Measurements from ENCODE around the gene TCEANC2.

DNA sequence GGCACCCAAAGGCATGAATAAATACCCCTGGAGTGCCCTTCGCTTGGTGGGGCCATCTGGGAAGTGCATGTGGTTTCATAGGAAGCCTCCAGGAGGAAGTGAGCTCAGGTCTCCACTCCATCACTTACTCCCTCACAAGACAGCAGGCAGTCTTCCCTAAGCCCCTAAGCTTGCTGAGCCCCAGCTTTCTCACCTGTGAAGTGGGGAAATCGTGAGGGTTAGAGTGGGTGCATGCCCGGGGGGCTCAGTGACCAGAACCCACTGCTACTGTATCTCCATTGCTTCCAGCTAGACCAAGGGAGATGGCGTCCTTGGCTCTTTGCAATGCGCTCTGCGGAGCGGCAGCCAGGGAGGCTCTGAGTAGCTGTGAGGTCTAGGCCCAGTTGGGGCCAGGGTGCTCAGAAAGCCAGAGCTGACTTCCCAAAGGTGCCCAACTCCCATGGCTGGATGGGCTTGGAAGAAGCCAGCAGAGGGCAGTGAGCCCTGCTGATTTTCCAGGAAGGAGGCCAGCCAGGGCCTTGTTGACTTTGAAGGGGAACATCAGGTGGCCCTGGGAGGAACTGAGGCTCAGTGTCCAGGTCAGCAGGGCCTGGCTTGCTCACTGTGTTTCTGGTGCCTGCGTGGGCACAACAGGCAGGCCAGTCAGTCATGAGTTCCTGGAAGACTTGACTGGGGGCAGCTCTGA lies 72.1 kb downstream of the TCEANC2 start:
- no peak for TF ChIP-seq YY1 (IDR thresholded peaks at IDR 0.05; ENCODE audit: insufficient read depth, insufficient read length)
- no peak for TF ChIP-seq ZNF274 (IDR thresholded peaks at IDR 0.05; ENCODE audit: low read depth, low read length)
- TF ChIP-seq SUZ12 (IDR thresholded peaks at IDR 0.05; ENCODE audit: extremely low read depth, insufficient read depth, insufficient read length): no peak

Measured in NT2/D1 (cell line).